GM21737 (cell line): ENCODE data around the gene TCF4.

Experiments
- ATAC-seq: cut with Tn5 transposase; IDR thresholded peaks from one replicate; pipeline ENCODE4 v1.9.1; 2021; ENCODE audit warnings: mild to moderate bottlenecking, moderate library complexity; ENCODE audit not compliant: unreplicated experiment

The TCF4 gene

GRCh38 chr18:55219059-55219458, 368.9 kb downstream of the TCF4 start:
- ATAC-seq = no peak

GRCh38 chr18:55214969-55215368, 373.0 kb downstream of the TCF4 start:
- ATAC-seq = no peak

GRCh38 chr18:55214534-55214933, 373.5 kb downstream of the TCF4 start:
- ATAC-seq = no peak

GRCh38 chr18:55213586-55213985, 374.4 kb downstream of the TCF4 start:
- no peak for ATAC-seq

- ATAC-seq = no peak
These were observed 381.1 kb downstream of the TCF4 start for GRCh38 chr18:55206927-55207326.

- ATAC-seq = no peak
These were observed 385.6 kb downstream of the TCF4 start for GRCh38 chr18:55202232-55202917.

- no peak for ATAC-seq
These were observed 388.6 kb downstream of the TCF4 start for GRCh38 chr18:55199291-55199963.

GRCh38 chr18:55195863-55196262, 392.1 kb downstream of the TCF4 start:
- no peak for ATAC-seq

GRCh38 chr18:55189972-55190371, 398.0 kb downstream of the TCF4 start:
- no peak for ATAC-seq

GRCh38 chr18:55186588-55186987, 401.4 kb downstream of the TCF4 start:
- ATAC-seq = no peak

- ATAC-seq = no peak
These were observed 402.6 kb downstream of the TCF4 start for GRCh38 chr18:55185391-55185790.

- ATAC-seq = no peak
These were observed 408.2 kb downstream of the TCF4 start for GRCh38 chr18:55179835-55180234.

- no peak for ATAC-seq
These were observed 408.6 kb downstream of the TCF4 start for GRCh38 chr18:55179425-55179824.

GRCh38 chr18:55173291-55173690, 414.7 kb downstream of the TCF4 start:
- ATAC-seq = no peak
